IPS-11a (cell line): ENCODE measurements around the gene SERPINB2.

Experiments
- H3K4me3 ChIP-seq: one replicate; pipeline ENCODE4 v1.5.1; 2013; ENCODE audit warnings: low read depth, low read length, control low read depth

Gene SERPINB2

DNA sequence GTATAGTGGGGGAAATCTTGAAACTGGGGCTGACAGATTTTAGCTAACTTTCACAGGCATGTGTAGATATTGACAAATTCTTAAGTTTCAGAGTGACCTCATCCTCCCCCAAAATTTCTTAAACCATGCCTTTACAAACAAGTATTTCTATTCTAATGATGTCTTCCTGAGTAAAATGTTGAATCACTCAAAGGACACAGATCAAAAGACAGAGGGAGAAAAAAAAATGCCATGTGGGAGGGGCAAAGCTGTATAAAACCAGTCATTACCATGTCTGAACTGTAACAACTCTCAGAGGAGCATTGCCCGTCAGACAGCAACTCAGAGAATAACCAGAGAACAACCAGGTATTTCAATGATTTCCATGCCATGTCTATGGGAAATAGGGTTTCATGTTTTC lies at the start of gene SERPINB2:
Gene SERPINB2, plus strand, starts transcription at position 282 of the 400 bp plus-strand sequence. CDS start 3,740 bp downstream, outside the sequence.
- H3K4me3 ChIP-seq, result no peak within 1 kb of the TSS

DNA sequence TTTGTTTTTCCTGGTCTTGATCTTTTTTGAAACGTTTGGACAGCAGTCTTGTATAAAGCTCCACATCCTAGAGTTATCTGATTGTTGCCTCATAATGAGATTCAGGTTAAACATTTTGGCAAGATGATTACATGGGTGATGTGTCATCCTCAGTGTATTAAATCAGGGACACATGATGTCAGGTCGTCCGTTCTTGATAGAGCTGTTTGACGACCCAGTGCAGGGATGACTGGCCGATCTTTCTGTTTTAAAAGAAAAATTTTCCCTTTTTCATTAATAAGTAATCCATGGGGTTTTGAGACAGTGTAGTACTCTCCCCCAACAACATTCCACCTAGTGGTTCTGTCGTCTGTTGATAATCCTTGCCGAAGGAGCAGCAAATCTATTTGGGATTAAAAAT lies 44.5 kb upstream of the SERPINB2 start:
- H3K4me3 ChIP-seq, result no peak overlapping the region

DNA sequence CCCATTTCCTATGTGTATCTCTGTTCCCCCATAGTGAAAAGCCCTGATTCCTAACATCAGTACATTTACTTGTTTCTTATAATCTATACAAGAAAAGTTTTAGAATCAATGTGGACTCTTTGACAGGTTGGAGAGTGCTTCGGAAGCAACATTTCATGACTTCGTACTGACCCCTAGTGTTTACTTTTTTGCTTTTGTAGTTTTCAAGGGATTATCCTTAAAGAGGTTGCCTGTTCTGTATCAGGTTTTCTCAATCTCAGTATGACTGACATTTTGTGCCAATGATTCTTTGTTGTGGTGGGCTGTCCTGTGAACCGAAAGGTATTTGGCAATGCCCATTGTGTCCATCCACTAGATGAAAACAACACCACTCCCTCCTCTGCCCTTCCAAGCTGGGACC lies 43.3 kb upstream of the SERPINB2 start:
- H3K4me3 ChIP-seq, result no peak overlapping the region

- H3K4me3 ChIP-seq, result no peak overlapping the region
These were observed 39.3 kb upstream of the SERPINB2 start for GRCh38 chr18:63848159-63848558.

DNA sequence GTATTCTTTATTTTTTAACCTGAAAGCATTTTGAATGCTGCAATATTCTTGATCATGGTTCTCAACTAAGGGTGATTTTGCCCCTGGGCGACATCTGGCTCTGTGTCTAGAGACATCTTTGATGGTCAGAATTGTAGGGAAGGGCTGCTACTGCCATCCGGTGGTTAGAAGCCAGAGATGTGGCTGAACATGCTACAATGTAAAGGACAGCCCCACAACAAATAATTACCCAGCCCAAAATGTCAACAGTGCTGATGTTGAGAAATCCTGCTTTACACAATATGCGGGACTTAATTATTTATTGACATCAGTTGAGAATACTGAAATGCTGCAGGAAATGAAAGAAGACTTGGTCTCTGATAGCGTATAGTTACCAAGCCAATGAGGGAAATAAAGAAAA lies 37.5 kb upstream of the SERPINB2 start:
- H3K4me3 ChIP-seq, result no peak overlapping the region

- no peak overlapping the region for H3K4me3 ChIP-seq
These were observed 36.9 kb upstream of the SERPINB2 start for GRCh38 chr18:63850636-63851035.

DNA sequence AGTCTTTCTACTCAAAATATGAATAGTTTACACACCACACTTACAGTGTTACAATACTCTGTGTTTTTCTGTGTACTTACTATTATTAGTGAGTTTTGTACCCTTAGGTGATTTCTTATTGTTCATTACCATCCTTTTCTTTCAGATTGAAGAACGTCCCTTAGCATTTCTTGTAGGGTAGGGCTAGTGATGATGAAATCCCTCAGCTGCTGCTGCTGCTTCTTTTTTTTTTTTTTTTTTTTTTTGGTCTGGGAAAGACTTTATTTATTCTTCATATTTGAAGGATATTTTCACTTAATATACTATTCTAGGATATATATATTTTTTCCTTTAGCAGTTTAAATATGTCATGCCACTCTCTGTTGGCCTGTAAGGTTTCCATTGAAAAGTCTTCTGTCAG lies 29.0 kb upstream of the SERPINB2 start:
- no peak overlapping the region for H3K4me3 ChIP-seq

DNA sequence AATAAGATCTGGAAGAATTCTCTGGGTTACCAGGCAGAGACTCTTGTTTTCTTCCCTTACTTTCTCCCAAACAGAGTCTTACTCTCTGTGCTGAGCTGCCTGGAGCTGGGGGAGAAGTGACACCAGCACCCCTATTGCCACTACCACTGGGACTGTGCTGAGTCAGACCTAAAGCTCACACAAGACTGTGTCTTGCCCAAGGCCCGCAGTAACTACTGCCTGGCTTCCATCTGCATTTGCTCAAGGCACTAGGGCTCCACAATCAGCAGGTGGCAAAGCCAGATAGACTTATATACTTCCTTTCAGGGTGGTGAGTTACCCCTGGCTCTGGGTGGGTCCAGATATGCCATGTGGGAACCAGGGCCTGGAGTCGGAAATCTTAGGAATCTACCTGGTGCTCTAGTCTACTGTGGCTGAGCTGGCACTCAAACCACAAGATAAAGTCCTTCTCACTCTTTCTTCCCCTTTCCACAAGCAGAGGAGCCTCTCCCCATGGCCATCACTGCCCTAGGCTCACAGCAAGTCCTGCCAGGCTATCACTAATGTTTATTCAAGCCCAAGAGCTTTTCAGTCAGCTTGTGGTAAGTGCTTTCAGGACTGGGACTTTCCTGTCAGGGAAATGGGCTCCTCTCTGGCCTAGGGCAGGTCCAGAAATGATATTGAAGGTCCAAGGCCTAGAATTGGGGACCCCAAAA lies 27.6 kb upstream of the SERPINB2 start:
- no peak overlapping the region for H3K4me3 ChIP-seq

DNA sequence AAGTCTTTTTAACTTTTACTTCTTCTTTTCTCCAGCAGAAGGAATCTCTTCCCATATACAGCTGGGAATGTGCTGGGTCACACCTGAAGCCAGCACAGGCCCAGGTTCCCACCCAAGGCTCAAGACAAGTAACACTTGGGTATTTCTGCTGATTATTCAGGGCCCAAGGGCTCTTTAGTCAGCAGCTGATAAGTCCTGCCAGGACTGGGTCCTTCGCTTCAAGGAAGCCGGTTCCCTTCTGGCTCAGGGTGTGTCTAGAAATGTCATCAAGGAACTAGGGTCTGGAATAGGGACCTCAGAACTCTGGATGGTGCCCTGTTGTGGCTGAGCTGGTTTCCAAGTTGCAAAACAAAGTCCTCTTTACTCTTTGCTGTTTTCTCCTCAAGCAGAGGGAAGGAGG lies 27.0 kb upstream of the SERPINB2 start:
- H3K4me3 ChIP-seq, result no peak overlapping the region

DNA sequence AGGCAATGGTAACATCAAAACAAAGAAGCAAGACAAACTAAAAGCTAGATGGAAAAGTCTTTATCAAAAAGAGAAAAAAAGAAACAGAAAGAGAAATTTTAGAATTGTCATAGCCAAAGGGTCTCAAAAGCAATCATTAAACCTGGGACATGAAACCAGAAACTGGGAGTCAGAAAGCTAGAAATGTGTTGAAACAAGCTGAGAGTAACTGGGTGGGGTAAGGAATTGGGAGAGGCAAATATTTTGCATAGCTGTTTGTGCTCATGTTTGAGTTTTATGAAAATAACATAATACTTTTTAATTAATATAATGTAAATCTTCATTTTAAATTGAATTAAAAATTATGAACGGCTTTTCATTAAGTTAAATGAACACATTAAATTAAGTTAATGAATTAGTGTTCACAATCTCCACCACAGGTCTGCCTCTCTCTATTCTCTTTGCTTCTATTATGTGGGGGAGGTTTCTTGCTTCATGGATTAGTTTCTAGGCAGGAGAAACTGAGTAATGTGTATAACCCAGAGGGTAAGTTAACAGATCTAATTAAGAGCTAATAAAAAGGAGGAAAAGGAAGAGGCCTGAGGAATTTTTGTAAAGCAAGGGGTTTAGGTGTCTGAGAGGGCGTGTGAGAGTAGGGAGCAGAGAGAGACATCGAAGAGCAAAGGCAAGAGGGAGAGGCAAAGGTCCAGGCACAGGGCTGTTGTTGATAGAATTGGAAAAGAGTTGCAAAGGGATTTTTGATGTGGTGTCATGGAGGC lies 20.0 kb upstream of the SERPINB2 start:
- H3K4me3 ChIP-seq, result no peak overlapping the region

DNA sequence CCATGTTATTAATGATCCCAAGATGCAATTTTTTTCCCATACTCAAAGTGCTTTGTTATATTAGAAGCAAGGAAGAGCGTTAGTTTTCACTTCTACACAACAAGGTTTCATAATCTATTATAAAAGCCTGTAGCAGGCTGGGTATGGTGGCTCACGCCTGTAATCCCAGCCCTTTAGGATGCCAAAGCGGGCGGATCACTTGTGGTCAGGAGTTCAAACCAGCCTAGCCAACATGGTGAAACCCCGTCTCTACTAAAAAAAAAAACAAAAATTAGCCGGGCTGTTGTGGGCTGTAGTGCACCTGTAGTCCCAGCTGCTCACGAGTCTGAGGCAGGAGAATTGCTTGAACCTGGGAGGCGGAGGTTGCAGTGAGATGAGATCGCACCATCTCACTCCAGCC lies 19.0 kb upstream of the SERPINB2 start:
- H3K4me3 ChIP-seq, result no peak overlapping the region

- no peak overlapping the region for H3K4me3 ChIP-seq
These were observed 18.1 kb upstream of the SERPINB2 start for GRCh38 chr18:63869374-63869773.

- H3K4me3 ChIP-seq, result no peak overlapping the region
These were observed 17.7 kb upstream of the SERPINB2 start for GRCh38 chr18:63869851-63870250.

GRCh38 chr18:63871836-63872235 lies 15.7 kb upstream of the SERPINB2 start:
- no peak overlapping the region for H3K4me3 ChIP-seq

DNA sequence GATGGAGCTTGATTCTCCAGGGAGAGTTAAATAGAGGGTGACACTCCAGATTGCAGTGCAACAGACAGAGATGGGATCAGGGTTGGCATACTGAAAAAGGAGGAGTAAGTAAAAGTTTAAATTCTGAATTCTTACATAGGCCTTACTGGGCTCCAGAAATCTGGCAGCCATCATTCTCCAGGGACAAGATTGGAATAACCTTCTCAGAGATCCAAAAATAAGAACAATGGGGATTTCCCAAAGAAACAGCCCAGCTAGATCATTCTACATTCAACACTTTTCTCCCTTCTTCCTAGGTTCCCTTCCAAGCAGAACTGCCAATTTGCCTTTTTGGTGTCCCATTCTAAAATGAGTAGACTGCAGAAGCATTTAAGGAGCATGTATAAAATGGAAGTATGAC lies 14.9 kb upstream of the SERPINB2 start:
- no peak overlapping the region for H3K4me3 ChIP-seq

- no peak overlapping the region for H3K4me3 ChIP-seq
These were observed 9.2 kb upstream of the SERPINB2 start for GRCh38 chr18:63878343-63878742.

GRCh38 chr18:63878925-63879324 lies 8.6 kb upstream of the SERPINB2 start:
- no peak overlapping the region for H3K4me3 ChIP-seq

- no peak overlapping the region for H3K4me3 ChIP-seq
These were observed 7.8 kb upstream of the SERPINB2 start for GRCh38 chr18:63879709-63880108.

DNA sequence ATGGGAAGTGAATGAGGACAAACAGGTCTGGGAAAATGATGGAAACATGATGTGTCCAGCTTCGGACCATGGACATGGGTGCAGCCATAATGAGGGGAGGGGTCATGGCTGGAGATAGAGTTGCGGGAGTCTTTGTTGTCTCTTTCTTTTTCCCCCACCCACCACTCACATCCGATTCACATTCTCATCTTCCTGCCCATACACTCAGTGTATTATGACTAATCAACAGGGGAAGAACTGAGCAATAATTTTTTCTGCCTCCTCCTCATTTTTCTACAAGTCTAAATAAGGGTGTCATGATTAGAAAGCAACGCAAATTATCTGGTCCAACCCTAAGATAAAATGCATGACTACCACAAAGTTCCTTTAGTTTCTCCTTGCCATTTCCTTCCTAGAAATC lies 5.7 kb upstream of the SERPINB2 start:
- H3K4me3 ChIP-seq, result no peak overlapping the region

DNA sequence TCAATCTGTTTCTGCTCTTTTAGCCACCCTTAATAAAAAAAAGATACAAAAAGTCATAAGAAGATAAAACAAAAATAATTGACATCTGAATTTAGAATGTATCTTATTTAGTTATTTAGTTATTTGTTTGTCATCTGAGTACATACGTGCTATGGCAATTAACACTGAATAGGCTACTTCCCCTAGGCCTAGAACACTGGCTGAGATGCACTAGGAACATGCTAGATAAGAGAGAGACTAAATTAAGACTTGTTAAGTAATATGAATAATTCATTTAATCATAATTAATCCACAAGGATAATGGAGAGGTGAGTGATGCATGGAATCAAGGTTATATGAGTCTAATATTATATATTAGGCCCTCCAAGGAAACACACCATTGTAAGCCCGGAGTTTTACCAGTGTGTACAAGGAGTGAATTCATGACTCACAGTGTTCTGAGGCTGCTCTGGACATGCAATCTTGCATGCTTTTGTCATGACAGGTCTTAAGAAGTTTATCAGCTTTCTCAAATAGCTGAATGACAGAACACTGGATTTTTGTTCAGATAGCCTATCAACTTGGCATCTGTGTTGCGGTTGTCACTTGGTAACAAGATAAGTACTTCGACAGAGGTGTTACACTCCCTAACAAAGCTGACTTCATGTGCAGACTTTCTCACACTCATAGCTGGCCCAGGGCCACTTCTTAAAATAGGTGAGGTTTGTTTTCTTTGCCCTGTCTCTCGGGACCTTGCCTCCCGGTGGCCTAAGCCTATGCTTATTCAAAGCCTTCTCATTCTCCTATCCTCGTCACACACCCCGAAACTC lies 5.0 kb upstream of the SERPINB2 start:
- no peak overlapping the region for H3K4me3 ChIP-seq

DNA sequence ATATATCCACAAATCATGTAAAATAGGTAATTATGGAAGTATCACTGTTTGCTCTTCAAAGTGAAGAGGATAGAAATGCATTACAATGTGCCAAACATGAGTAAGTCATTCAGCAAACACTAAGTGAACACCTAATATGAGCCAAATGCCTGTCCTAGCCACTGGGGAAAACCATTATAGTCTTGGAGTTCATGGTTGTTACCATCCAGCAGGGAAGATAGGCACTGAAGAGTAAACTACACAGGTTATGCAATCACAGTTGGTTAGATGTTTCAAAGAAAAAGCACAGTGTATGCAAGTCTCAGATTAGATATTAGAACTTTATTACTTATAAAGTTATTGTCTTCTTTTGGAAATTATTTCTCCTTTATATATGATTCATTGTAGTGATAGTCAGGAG lies 3.9 kb upstream of the SERPINB2 start:
- H3K4me3 ChIP-seq, result no peak overlapping the region
